Body of pancreas (tissue), 4 donors: ENCODE data around the gene OR10Z1.

ENCODE experiments used
- CTCF ChIP-seq, 7 experiments: fragments of 450-650 bp in 4 of 7; fragments of 200-600 bp in 3 of 7; sonication (generic) in 3 of 7; IDR thresholded peaks; one replicate each; pipeline ENCODE4 v1.5.1; 2016 to 2019; ENCODE audit warnings: antibody characterized with exemption in 7 of 7
- POLR2A ChIP-seq, 3 donors: fragments of 450-650 bp; IDR thresholded peaks; one replicate each; pipeline ENCODE4 v1.6.1; 2016; ENCODE audit warnings: antibody characterized with exemption in 3 of 3, mild to moderate bottlenecking in 2 of 3

GRCh38 chr1:158572226-158572625 is 32.8 kb upstream of the OR10Z1 start:
- TF ChIP-seq CTCF (IDR thresholded peaks at IDR 0.05) (no peak), POLR2A (IDR thresholded peaks at IDR 0.05) (no peak)
